SK-N-SH (cell line): ENCODE data around the gene CCDC6. TPM values are rescaled to one million over a fixed set of nuclear protein-coding genes. Genes with fewer than 3 reads are reported as not detected.
"Not testable (repeated sequence)": the region's sequence is repeated elsewhere in the genome, so short reads cannot be mapped to it uniquely, and the experiment has no call there.

Experiments used
- CTCF ChIA-PET: fragments of 300-600, 350-600 bp; formaldehyde crosslinking; extraction: SDS; loops from one replicate; lab custom pipeline; 2021; lab: Yijun Ruan, JAX
- POLR2A ChIA-PET: fragments of 350-600 bp; sonication (Branson Sonifier 250); formaldehyde crosslinking; extraction: SDS; loops from one replicate; lab custom pipeline; 2020; ENCODE audit warnings: antibody characterized with exemption, inconsistent platforms; lab: Yijun Ruan, JAX
- DNase-seq: peaks from one replicate; pipeline ENCODE4 v3.0.0; 2012
- H2AFZ ChIP-seq: fragments of 200-600 bp; sonication (generic); 2 replicates; pipeline ENCODE4 v1.8.1; 2016; ENCODE audit warnings: antibody characterized with exemption, mild to moderate bottlenecking, low read depth
- H3F3A ChIP-seq: fragments of 200-600 bp; sonication (generic); replicated peaks from 2 replicates; pipeline ENCODE3; 2016; ENCODE audit warnings: antibody characterized with exemption, mild to moderate bottlenecking; ENCODE audit not compliant: insufficient read depth
- H3K27ac ChIP-seq, 2 experiments: fragments of 200-500 bp in 1 of 2; fragments of 200-600 bp in 1 of 2; sonication (Bioruptor generic) in 1 of 2; sonication (generic), shearing (Covaris generic) in 1 of 2; 2 replicates each; pipeline versions ENCODE4 v1.5.1 to v1.6.1; 2014 to 2016; ENCODE audit warnings: low read depth in 2 of 2, inconsistent platforms in 1 of 2, low read length in 1 of 2, mild to moderate bottlenecking in 1 of 2, mixed read lengths in 1 of 2
- H3K27me3 ChIP-seq: fragments of 200-600 bp; sonication (generic), shearing (Covaris generic); 2 replicates; pipeline ENCODE4 v1.6.1; 2016; ENCODE audit warnings: mixed run types; ENCODE audit not compliant: insufficient read depth
- H3K36me3 ChIP-seq, 2 experiments: fragments of 200-500 bp in 1 of 2; fragments of 200-600 bp in 1 of 2; sonication (Bioruptor generic) in 1 of 2; sonication (generic) in 1 of 2; replicated peaks in 1 of 2; 2 replicates each; pipeline versions ENCODE3 to v1.5.1; 2014 to 2016; ENCODE audit warnings: low read length in 1 of 2, mild to moderate bottlenecking in 1 of 2; ENCODE audit not compliant: insufficient read depth in 2 of 2, control insufficient read depth in 1 of 2
- H3K4me1 ChIP-seq, 2 experiments: fragments of 200-500 bp in 1 of 2; fragments of 200-600 bp in 1 of 2; sonication (Bioruptor generic) in 1 of 2; sonication (generic), shearing (Covaris generic) in 1 of 2; 2 replicates each; pipeline versions ENCODE4 v1.5.1 to v1.6.1; 2014 to 2016; ENCODE audit warnings: low read depth in 1 of 2, low read length in 1 of 2, mixed run types in 1 of 2; ENCODE audit not compliant: insufficient read depth in 2 of 2, control insufficient read depth in 1 of 2
- H3K4me2 ChIP-seq: fragments of 200-600 bp; sonication (generic), shearing (Covaris generic); 2 replicates; pipeline ENCODE4 v1.6.1; 2017; ENCODE audit warnings: mixed run types
- H3K4me3 ChIP-seq, 2 experiments: fragments of 200-500 bp in 1 of 2; fragments of 200-600 bp in 1 of 2; sonication (Bioruptor generic) in 1 of 2; sonication (generic), shearing (Covaris generic) in 1 of 2; 2 replicates each; pipeline versions ENCODE4 v1.5.1 to v1.8.1; 2014 to 2016; ENCODE audit warnings: low read depth in 2 of 2, inconsistent platforms in 1 of 2, low read length in 1 of 2, mild to moderate bottlenecking in 1 of 2, mixed read lengths in 1 of 2, moderate library complexity in 1 of 2
- H3K79me2 ChIP-seq: fragments of 200-600 bp; sonication (generic); 2 replicates; pipeline ENCODE4 v1.8.1; 2017; ENCODE audit warnings: mild to moderate bottlenecking; ENCODE audit not compliant: insufficient read depth
- H3K9ac ChIP-seq: fragments of 200-600 bp; sonication (generic); 2 replicates; pipeline ENCODE4 v1.6.1; 2017; ENCODE audit warnings: mixed run types
- H3K9me2 ChIP-seq: fragments of 200-600 bp; sonication (generic); 2 replicates; pipeline ENCODE4 v1.6.1; 2017; ENCODE audit warnings: mixed run types
- H3K9me3 ChIP-seq: fragments of 200-600 bp; sonication (generic); 2 replicates; pipeline ENCODE4 v1.6.1; 2017; ENCODE audit warnings: mixed run types, mild to moderate bottlenecking, moderate library complexity
- H4K20me1 ChIP-seq: fragments of 200-600 bp; sonication (generic); 2 replicates; pipeline ENCODE4 v1.6.1; 2017; ENCODE audit warnings: mild to moderate bottlenecking, mixed run types; ENCODE audit not compliant: insufficient read depth
- CHD2 ChIP-seq: fragments of 150-350 bp; IDR thresholded peaks from 2 replicates; pipeline ENCODE4 v1.6.1; 2018; ENCODE audit warnings: low read length; ENCODE audit not compliant: partially characterized antibody
- ELF1 ChIP-seq: IDR thresholded peaks from 2 replicates; pipeline ENCODE4 v1.4.0; 2012
- FOSL2 ChIP-seq: IDR thresholded peaks from 2 replicates; pipeline ENCODE4 v1.4.0; 2012; ENCODE audit warnings: low read depth, mild to moderate bottlenecking, moderate library complexity, borderline replicate concordance
- FOXM1 ChIP-seq: IDR thresholded peaks from 2 replicates; pipeline ENCODE4 v1.4.0; 2012; ENCODE audit warnings: low read depth, mild to moderate bottlenecking
- IRF3 ChIP-seq: fragments of 150-350 bp; IDR thresholded peaks from 2 replicates; pipeline ENCODE4 v1.6.1; 2016; ENCODE audit warnings: mild to moderate bottlenecking, low read depth, low read length
- JUND ChIP-seq: IDR thresholded peaks from 2 replicates; pipeline ENCODE4 v1.4.0; 2012
- MXI1 ChIP-seq: IDR thresholded peaks from 2 replicates; pipeline ENCODE4 v1.6.1; 2012; ENCODE audit warnings: mild to moderate bottlenecking, low read depth, low read length, improper control_type of control experiment
- NRF1 ChIP-seq: IDR thresholded peaks from 2 replicates; pipeline ENCODE4 v1.6.1; 2012; ENCODE audit warnings: low read depth, mild to moderate bottlenecking, low read length
- PBX3 ChIP-seq: IDR thresholded peaks from 2 replicates; pipeline ENCODE4; 2012
- POLR2AphosphoS5 ChIP-seq: IDR thresholded peaks from 2 replicates; pipeline ENCODE4 v1.6.1; 2012; ENCODE audit warnings: low read depth, low read length
- RCOR1 ChIP-seq: fragments of 150-350 bp; IDR thresholded peaks from 2 replicates; pipeline ENCODE4 v1.6.1; 2017; ENCODE audit warnings: antibody characterized with exemption, low read length
- REST ChIP-seq: IDR thresholded peaks from 2 replicates; pipeline ENCODE4 v1.6.1; 2012; ENCODE audit warnings: mild to moderate bottlenecking, low read depth, low read length, moderate library complexity
- RXRA ChIP-seq: IDR thresholded peaks from 2 replicates; pipeline ENCODE4 v1.4.0; 2012; ENCODE audit warnings: low read depth, mild to moderate bottlenecking, borderline replicate concordance
- SMC3 ChIP-seq: IDR thresholded peaks from 2 replicates; pipeline ENCODE4 v1.6.1; 2012; ENCODE audit warnings: low read depth, low read length, improper control_type of control experiment
- TAF1 ChIP-seq: IDR thresholded peaks from 2 replicates; pipeline ENCODE4 v1.6.1; 2012; ENCODE audit warnings: low read depth, mild to moderate bottlenecking, low read length, moderate library complexity, borderline replicate concordance
- TEAD4 ChIP-seq: IDR thresholded peaks from 2 replicates; pipeline ENCODE4 v1.4.0; 2012; ENCODE audit warnings: mild to moderate bottlenecking, borderline replicate concordance; ENCODE audit not compliant: insufficient read depth
- USF1 ChIP-seq: IDR thresholded peaks from 2 replicates; pipeline ENCODE4 v1.4.0; 2012; ENCODE audit warnings: low read depth, borderline replicate concordance
- WGBS: methylation state at CpG from one replicate; pipeline ENCODE4 v1.1.6; 2017; ENCODE audit warnings: low lambda C conversion rate; 5-methylcytosine and 5-hydroxymethylcytosine counted together
- polyA plus RNA-seq, 3 experiments: library from polyadenylated mRNA; depleted of rRNA; stranded (reverse); fragments of >200 nt; gene quantifications; 2 replicates each; pipeline ENCODE4 v1.2.3, GENCODE V29; 2012

CCDC6 gene
- polyA plus RNA-seq, 1 of the 3 experiments (the other 2 are of a cell fraction), result 10.8 TPM

GRCh38 chr10:59744156-59744555, 162.2 kb downstream of the CCDC6 start:
- H3K4me1 ChIP-seq, H3K27ac ChIP-seq, POLR2A ChIA-PET, H2AFZ ChIP-seq, DNase-seq, CTCF ChIA-PET, H3K4me2 ChIP-seq, H3K9me2 ChIP-seq, H3K79me2 ChIP-seq, H3F3A ChIP-seq, H3K4me3 ChIP-seq, H3K9me3 ChIP-seq, H4K20me1 ChIP-seq, H3K9ac ChIP-seq, H3K27me3 ChIP-seq, H3K36me3 ChIP-seq: not testable (repeated sequence)
- WGBS, result 82% methylated on average over 17 of the region's 32 CpGs

- H3K36me3 ChIP-seq, result no peaks in the 10 kb centered on the region
- no peaks in the 10 kb centered on the region for H3K79me2 ChIP-seq
- no peak overlapping the region for H3K4me2 ChIP-seq
- 58% methylated on average over 5 of the region's 5 CpGs for WGBS
- DNase-seq, result no peak
- no peaks in the 10 kb centered on the region for H4K20me1 ChIP-seq
- no peaks in the 10 kb centered on the region for H3K4me1 ChIP-seq
- ChIA-PET POLR2A (no interaction called here), CTCF (interaction anchor here (2.5 kb wide), 1 partner anchor 32 kb away, joined by 6 read pairs; the partner anchor contains the start of gene SLC16A9)
- TF ChIP-seq TEAD4, result no peak
- no peak for TF ChIP-seq CHD2
- TF ChIP-seq REST, result no peak
- TF ChIP-seq FOXM1, result no peak
- TF ChIP-seq SMC3, result no peak
- TF ChIP-seq IRF3, result no peak
- no peak for TF ChIP-seq JUND
- no peak for TF ChIP-seq ELF1
- TF ChIP-seq PBX3, result no peak
- TF ChIP-seq MXI1, result no peak
- TF ChIP-seq RXRA, result no peak
- no peak for TF ChIP-seq RCOR1
- no peak for TF ChIP-seq TAF1
- TF ChIP-seq POLR2AphosphoS5, result no peak
- no peak for TF ChIP-seq USF1
- no peak for TF ChIP-seq FOSL2
- no peak for TF ChIP-seq NRF1
- H3F3A ChIP-seq, result no peaks in the 10 kb centered on the region
- no peak overlapping the region for H3K9ac ChIP-seq
- no peaks in the 10 kb centered on the region for H3K9me2 ChIP-seq
- H3K4me3 ChIP-seq, result no peak overlapping the region
- H3K27me3 ChIP-seq, result no peaks in the 10 kb centered on the region; the same call in 1 of the 2 replicates
- no peaks in the 10 kb centered on the region for H3K9me3 ChIP-seq
- H3K27ac ChIP-seq, result no peak overlapping the region
- no peak overlapping the region for H2AFZ ChIP-seq
Measured at GRCh38 chr10:59741583-59741982, 164.8 kb downstream of the CCDC6 start.
